Astrocyte (in vitro differentiated cells and primary cell): ENCODE data around the gene CELF4. TPM values are rescaled to one million over a fixed set of nuclear protein-coding genes. Genes with fewer than 3 reads are reported as not detected.

Experiments used
- DNase-seq: peaks from one replicate; pipeline ENCODE4 v3.0.0-alpha.2; 2010; ENCODE audit warnings: low read depth
- FAIRE-seq: peaks from 2 replicates; lab custom pipeline; 2011; peaks lifted over from hg19 to GRCh38; lab: Jason Lieb, UNC
- H2AFZ ChIP-seq: 2 replicates; pipeline ENCODE4 v1.6.0; 2012; ENCODE audit warnings: low read depth, low read length, inconsistent platforms
- H3K27ac ChIP-seq: 2 replicates; pipeline ENCODE4 v1.5.1; 2011; ENCODE audit warnings: low read depth, low read length, inconsistent platforms
- H3K27me3 ChIP-seq: 2 replicates; pipeline ENCODE4 v1.6.0; 2011; ENCODE audit warnings: low read length, inconsistent platforms; ENCODE audit not compliant: insufficient read depth
- H3K36me3 ChIP-seq: 2 replicates; pipeline ENCODE4 v1.5.1; 2011; ENCODE audit warnings: low read length, inconsistent platforms; ENCODE audit not compliant: insufficient read depth
- H3K4me1 ChIP-seq: 2 replicates; pipeline ENCODE4 v1.5.1; 2011; ENCODE audit warnings: low read length, inconsistent platforms; ENCODE audit not compliant: insufficient read depth
- H3K4me2 ChIP-seq: 2 replicates; pipeline ENCODE4 v1.6.0; 2012; ENCODE audit warnings: low read length, inconsistent platforms
- H3K4me3 ChIP-seq: 2 replicates; pipeline ENCODE4 v1.5.1; 2011; ENCODE audit warnings: low read depth, mild to moderate bottlenecking, low read length, inconsistent platforms; ENCODE audit not compliant: insufficient read depth
- H3K79me2 ChIP-seq: 2 replicates; pipeline ENCODE4 v1.6.0; 2012; ENCODE audit warnings: mild to moderate bottlenecking, low read length, inconsistent platforms; ENCODE audit not compliant: insufficient read depth
- H3K9ac ChIP-seq: 2 replicates; pipeline ENCODE4 v1.6.0; 2012; ENCODE audit warnings: mild to moderate bottlenecking, low read length, inconsistent platforms
- H3K9me3 ChIP-seq: 2 replicates; pipeline ENCODE4 v1.5.1; 2012; ENCODE audit warnings: low read depth, mild to moderate bottlenecking, low read length, inconsistent platforms; ENCODE audit not compliant: insufficient read depth
- H4K20me1 ChIP-seq: 2 replicates; pipeline ENCODE4 v1.6.0; 2012; ENCODE audit warnings: low read length, inconsistent platforms; ENCODE audit not compliant: insufficient read depth
- H3K27ac Mint-ChIP-seq: one replicate; pipeline ENCODE4 v1.8.0; 2021; ENCODE audit warnings: mild to moderate bottlenecking, mixed read lengths; ENCODE audit not compliant: unreplicated experiment
- H3K27me3 Mint-ChIP-seq: one replicate; pipeline ENCODE4 v1.8.0; 2021; ENCODE audit warnings: low read depth, mixed read lengths; ENCODE audit not compliant: unreplicated experiment
- H3K36me3 Mint-ChIP-seq: one replicate; pipeline ENCODE4 v1.8.0; 2021; ENCODE audit warnings: low read depth, mixed read lengths; ENCODE audit not compliant: unreplicated experiment
- H3K4me1 Mint-ChIP-seq: one replicate; pipeline ENCODE4 v1.8.0; 2021; ENCODE audit warnings: low read depth, mixed read lengths; ENCODE audit not compliant: unreplicated experiment
- H3K4me3 Mint-ChIP-seq: one replicate; pipeline ENCODE4 v1.8.0; 2021; ENCODE audit warnings: mild to moderate bottlenecking, moderate library complexity, mixed read lengths; ENCODE audit not compliant: unreplicated experiment
- H3K9me3 Mint-ChIP-seq: one replicate; pipeline ENCODE4 v1.8.0; 2021; ENCODE audit warnings: mild to moderate bottlenecking, mixed read lengths; ENCODE audit not compliant: unreplicated experiment
- EZH2 ChIP-seq: IDR thresholded peaks from 2 replicates; pipeline ENCODE4 v1.6.1; 2012; ENCODE audit warnings: mild to moderate bottlenecking, low read length, inconsistent platforms; ENCODE audit not compliant: insufficient read depth
- total RNA-seq: library from RNA; stranded (reverse); gene quantifications from 2 replicates; pipeline ENCODE4 v1.2.1, GENCODE V29; 2021
- TF ChIP-seq, protein P1 (sequence below): IDR thresholded peaks from 2 replicates; pipeline ENCODE4 v1.5.1; 2011; ENCODE audit warnings: low read depth, mild to moderate bottlenecking, inconsistent platforms, low read length, moderate library complexity; ENCODE audit not compliant: insufficient read depth

Gene CELF4
- total RNA-seq, 1 donor from 2014 or later: 0.16 TPM

- H3K4me1 ChIP-seq: no peaks in the 10 kb centered on the region
- FAIRE-seq: no peak
- H2AFZ ChIP-seq: no peak overlapping the region
- no peak overlapping the region for H3K4me2 ChIP-seq
- no peak for TF ChIP-seq EZH2
- TF ChIP-seq, protein P1, sequence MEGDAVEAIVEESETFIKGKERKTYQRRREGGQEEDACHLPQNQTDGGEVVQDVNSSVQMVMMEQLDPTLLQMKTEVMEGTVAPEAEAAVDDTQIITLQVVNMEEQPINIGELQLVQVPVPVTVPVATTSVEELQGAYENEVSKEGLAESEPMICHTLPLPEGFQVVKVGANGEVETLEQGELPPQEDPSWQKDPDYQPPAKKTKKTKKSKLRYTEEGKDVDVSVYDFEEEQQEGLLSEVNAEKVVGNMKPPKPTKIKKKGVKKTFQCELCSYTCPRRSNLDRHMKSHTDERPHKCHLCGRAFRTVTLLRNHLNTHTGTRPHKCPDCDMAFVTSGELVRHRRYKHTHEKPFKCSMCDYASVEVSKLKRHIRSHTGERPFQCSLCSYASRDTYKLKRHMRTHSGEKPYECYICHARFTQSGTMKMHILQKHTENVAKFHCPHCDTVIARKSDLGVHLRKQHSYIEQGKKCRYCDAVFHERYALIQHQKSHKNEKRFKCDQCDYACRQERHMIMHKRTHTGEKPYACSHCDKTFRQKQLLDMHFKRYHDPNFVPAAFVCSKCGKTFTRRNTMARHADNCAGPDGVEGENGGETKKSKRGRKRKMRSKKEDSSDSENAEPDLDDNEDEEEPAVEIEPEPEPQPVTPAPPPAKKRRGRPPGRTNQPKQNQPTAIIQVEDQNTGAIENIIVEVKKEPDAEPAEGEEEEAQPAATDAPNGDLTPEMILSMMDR: no peak
- no peaks in the 10 kb centered on the region for H3K79me2 ChIP-seq
- Mint-ChIP-seq H3K4me1 (peaks cover 12% of the 10 kb centered on the region), H3K9me3 (no peaks in the 10 kb centered on the region), H3K36me3 (no peaks in the 10 kb centered on the region), H3K27ac (no peak overlapping the region), H3K27me3 (peaks cover 62% of the 10 kb centered on the region), H3K4me3 (no peak overlapping the region)
- H4K20me1 ChIP-seq: no peaks in the 10 kb centered on the region
- no peaks in the 10 kb centered on the region for H3K9me3 ChIP-seq
- H3K27me3 ChIP-seq: peaks cover 11% of the 10 kb centered on the region
- no peak overlapping the region for H3K27ac ChIP-seq
- no peak overlapping the region for H3K4me3 ChIP-seq
- DNase-seq: no peak
- no peaks in the 10 kb centered on the region for H3K36me3 ChIP-seq
- no peak overlapping the region for H3K9ac ChIP-seq
These were observed 29.6 kb downstream of the CELF4 start for GRCh38 chr18:37535968-37536367.

GRCh38 chr18:37534627-37535026 lies 31.0 kb downstream of the CELF4 start:
- FAIRE-seq (no peak), DNase-seq (no peak)
- Histone ChIP-seq H3K4me3 (no peak overlapping the region), H2AFZ (no peak overlapping the region), H3K27me3 (peaks cover 11% of the 10 kb centered on the region), H3K4me2 (no peak overlapping the region), H3K27ac (no peak overlapping the region), H4K20me1 (no peaks in the 10 kb centered on the region), H3K79me2 (no peaks in the 10 kb centered on the region), H3K36me3 (no peaks in the 10 kb centered on the region), H3K9me3 (no peaks in the 10 kb centered on the region), H3K9ac (no peak overlapping the region), H3K4me1 (no peaks in the 10 kb centered on the region)
- Mint-ChIP-seq H3K9me3 (no peaks in the 10 kb centered on the region), H3K36me3 (no peaks in the 10 kb centered on the region), H3K27ac (no peak overlapping the region), H3K4me1 (peaks cover 6% of the 10 kb centered on the region), H3K27me3 (peaks cover 63% of the 10 kb centered on the region), H3K4me3 (no peak overlapping the region)
- no peak for TF ChIP-seq EZH2
- TF ChIP-seq, protein P1: no peak

DNA sequence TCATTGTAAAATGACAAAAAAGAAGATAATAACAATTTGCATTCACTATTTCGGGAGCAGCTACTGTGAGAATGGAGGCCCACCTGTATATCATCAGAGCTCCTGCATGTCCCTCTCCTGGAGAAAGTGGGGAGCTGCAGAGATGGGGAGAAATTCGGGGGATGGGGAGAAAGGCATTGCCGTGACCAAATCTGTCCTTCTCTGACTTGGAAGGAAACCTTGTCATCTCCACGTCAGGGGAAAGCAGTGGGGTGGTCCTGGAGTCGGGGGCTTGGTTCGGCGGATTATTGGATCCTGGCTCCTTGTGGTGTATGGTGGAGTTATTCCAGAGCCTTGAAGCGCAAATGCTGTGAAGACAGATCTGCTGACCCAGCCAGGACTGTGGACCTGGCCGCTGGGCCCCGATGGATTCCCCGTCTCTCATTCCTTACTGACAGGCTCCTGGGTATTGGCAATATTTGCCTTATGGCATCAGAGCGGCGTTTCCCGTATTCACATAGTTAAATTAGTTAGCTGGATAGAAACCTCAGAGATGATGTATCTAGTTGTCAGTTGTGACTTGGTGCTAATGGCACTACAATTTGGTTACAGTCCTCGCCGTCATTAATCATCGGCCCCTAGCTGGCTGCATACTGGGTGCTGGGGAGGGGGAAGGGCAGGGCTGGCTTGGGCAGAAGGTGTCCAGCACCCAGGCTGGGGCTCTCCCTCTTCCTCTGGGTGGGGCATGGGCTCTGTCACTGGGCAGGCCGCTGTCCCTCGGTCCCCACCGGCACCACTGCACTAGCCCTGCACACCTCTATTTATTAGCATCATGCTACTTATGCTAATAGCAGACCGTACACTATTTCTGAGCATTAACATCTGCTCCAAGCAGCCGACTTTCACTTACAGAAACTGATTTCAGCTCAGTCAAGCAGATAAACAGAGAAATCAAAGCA lies 31.7 kb downstream of the CELF4 start:
- Histone ChIP-seq H3K9ac (no peak overlapping the region), H3K4me1 (no peaks in the 10 kb centered on the region), H3K4me2 (no peak overlapping the region), H3K4me3 (no peak overlapping the region), H2AFZ (no peak overlapping the region), H3K36me3 (no peaks in the 10 kb centered on the region), H3K27ac (no peak overlapping the region), H3K9me3 (no peaks in the 10 kb centered on the region), H3K27me3 (peaks cover 9% of the 10 kb centered on the region), H4K20me1 (no peaks in the 10 kb centered on the region), H3K79me2 (no peaks in the 10 kb centered on the region)
- no peak overlapping the region for H3K27ac Mint-ChIP-seq
- peaks cover 66% of the 10 kb centered on the region for H3K27me3 Mint-ChIP-seq
- H3K4me3 Mint-ChIP-seq: no peak overlapping the region
- H3K4me1 Mint-ChIP-seq: peaks cover 6% of the 10 kb centered on the region
- H3K9me3 Mint-ChIP-seq: no peaks in the 10 kb centered on the region
- FAIRE-seq: no peak
- H3K36me3 Mint-ChIP-seq: no peaks in the 10 kb centered on the region
- DNase-seq: no peak
- TF ChIP-seq EZH2: no peak
- TF ChIP-seq, protein P1: no peak
